Lower lobe of right lung (tissue), 2 donors: ENCODE results near the gene ST7. TPM values are rescaled to one million over a fixed set of nuclear protein-coding genes. Genes with fewer than 3 reads are reported as not detected.
A peak's percentile ranks its signal among the peaks of the same experiment; 100 is the strongest.

Experiments
- ATAC-seq, 2 donors: fragments of 200-7000 bp; cut with Tn5 transposase; one replicate each; pipeline ENCODE4 v1.9.1; 2020 to 2022; ENCODE audit warnings: mild to moderate bottlenecking in 2 of 2, moderate library complexity in 2 of 2
- DNase-seq: peaks from one replicate; pipeline ENCODE4 v3.0.0-alpha.2; 2020
- H3K27ac ChIP-seq: fragments of 200-600 bp; one replicate; pipeline ENCODE4 v1.8.0; 2022
- H3K27me3 ChIP-seq: fragments of 200-600 bp; one replicate; pipeline ENCODE4 v1.8.0; 2022; ENCODE audit warnings: low read depth
- H3K36me3 ChIP-seq: fragments of 200-600 bp; one replicate; pipeline ENCODE4 v1.8.0; 2022; ENCODE audit warnings: mild to moderate bottlenecking
- H3K4me1 ChIP-seq: fragments of 200-600 bp; one replicate; pipeline ENCODE4 v1.8.0; 2022
- H3K4me3 ChIP-seq: fragments of 200-600 bp; one replicate; pipeline ENCODE4 v1.8.0; 2022; ENCODE audit warnings: mild to moderate bottlenecking
- H3K9me3 ChIP-seq: fragments of 200-600 bp; one replicate; pipeline ENCODE4 v1.8.0; 2022
- CTCF ChIP-seq: fragments of 200-600 bp; IDR thresholded peaks from one replicate; pipeline ENCODE4 v1.8.0; 2022; ENCODE audit warnings: antibody characterized with exemption, mild to moderate bottlenecking
- intact Hi-C: fragments of 100-400 bp; cut with DNase I; formaldehyde crosslinking; loops from one replicate; pipeline ENCODE4 v1.11.0; 2022
- long read RNA-seq: library from polyadenylated mRNA; unstranded; transcript quantifications from one replicate; pipeline ENCODE4 v2.0.0, GENCODE V29; 2021
- total RNA-seq: library from RNA; stranded (reverse); fragmentation: NEBNext Ultra II Directional; extraction: Animal tissue kit (Norgen Biotek cat#: 25700); gene quantifications from one replicate; pipeline ENCODE4 v1.2.1, GENCODE V29; 2021
- donor health status: DM: no; HTN: yes; CAD: no; lungs with severe emphysema.

Gene ST7, protein sequence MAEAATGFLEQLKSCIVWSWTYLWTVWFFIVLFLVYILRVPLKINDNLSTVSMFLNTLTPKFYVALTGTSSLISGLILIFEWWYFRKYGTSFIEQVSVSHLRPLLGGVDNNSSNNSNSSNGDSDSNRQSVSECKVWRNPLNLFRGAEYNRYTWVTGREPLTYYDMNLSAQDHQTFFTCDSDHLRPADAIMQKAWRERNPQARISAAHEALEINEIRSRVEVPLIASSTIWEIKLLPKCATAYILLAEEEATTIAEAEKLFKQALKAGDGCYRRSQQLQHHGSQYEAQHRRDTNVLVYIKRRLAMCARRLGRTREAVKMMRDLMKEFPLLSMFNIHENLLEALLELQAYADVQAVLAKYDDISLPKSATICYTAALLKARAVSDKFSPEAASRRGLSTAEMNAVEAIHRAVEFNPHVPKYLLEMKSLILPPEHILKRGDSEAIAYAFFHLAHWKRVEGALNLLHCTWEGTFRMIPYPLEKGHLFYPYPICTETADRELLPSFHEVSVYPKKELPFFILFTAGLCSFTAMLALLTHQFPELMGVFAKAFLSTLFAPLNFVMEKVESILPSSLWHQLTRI
- 51.1 TPM for total RNA-seq
- long read RNA-seq, transcript ST7-202 (16 exons, 2,142 nt), result minor isoform, 12 of 69 reads
- long read RNA-seq, transcript ST7-208 (15 exons, 2,110 nt), result major isoform, 24 of 69 reads
- long read RNA-seq, partial matches to known transcripts, result 16 of 69 reads
- long read RNA-seq, other reads (novel, unspliced or antisense), result 13 of 69 reads

GRCh38 chr7:116953372-116953905 is at the start of gene ST7:
Gene ST7, plus strand, starts transcription at chr7:116953501. Its CDS starts 40 bp downstream, at chr7:116953541.
- TF ChIP-seq CTCF, result no peak
- H3K4me1 ChIP-seq, result peaks cover 54% of the 10 kb centered on the region
- DNase-seq (no peak), ATAC-seq (peak; percentile 66 to 81)
- peak within 1 kb of the TSS; percentile 86 for H3K4me3 ChIP-seq
- peak within 1 kb of the TSS; percentile 100 for H3K27ac ChIP-seq
- no peaks in the 10 kb centered on the region for H3K36me3 ChIP-seq
- intact Hi-C loops, result no loop called here
- no peaks in the 10 kb centered on the region for H3K9me3 ChIP-seq
- no peaks in the 10 kb centered on the region for H3K27me3 ChIP-seq

DNA sequence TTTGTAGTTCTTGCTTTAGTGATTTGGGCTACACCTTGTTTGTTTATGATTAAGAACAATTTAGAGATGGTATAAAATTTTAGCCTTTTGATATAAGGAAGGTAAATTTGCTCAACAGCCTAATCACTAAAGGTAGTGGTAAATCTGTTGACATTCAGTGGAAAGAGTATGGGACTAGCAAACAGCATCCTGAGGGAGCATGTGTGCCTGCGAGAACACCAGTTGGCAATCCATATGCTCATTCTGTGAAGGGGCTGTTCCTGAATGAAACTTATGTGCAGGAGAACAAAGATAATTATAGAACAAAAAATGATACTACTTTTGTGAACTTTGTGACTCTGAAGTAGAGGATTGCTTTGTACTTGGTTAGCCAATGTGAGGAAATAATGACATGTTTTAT is 46.9 kb upstream of the ST7 start:
- Histone ChIP-seq H3K4me1 (peaks cover 7% of the 10 kb centered on the region), H3K36me3 (peaks cover 71% of the 10 kb centered on the region), H3K27ac (no peak overlapping the region), H3K27me3 (no peaks in the 10 kb centered on the region), H3K4me3 (no peak overlapping the region), H3K9me3 (no peaks in the 10 kb centered on the region)
- ATAC-seq, result no peak
- no peak for TF ChIP-seq CTCF
- intact Hi-C loops, result no loop called here
- DNase-seq, result no peak

DNA sequence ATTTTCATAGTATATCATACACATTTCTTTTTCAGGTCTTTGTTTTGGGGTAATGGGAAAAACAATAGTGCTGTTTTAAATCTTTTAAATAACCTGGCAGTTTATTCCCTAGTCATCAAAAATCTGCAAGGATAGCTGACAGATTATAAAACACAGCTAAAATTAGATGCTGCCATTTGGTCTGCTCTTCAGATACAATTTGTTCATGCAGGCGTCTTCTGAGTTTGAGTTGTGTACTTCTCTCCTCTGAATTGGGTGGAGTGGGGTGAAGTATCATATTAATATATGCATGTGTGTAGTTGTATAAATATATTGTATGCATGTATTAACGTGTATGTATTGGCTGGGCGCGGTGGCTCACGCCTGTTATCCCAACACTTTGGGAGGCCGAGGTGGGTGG is 42.9 kb upstream of the ST7 start:
- Histone ChIP-seq H3K4me3 (no peak overlapping the region), H3K36me3 (peaks cover 83% of the 10 kb centered on the region), H3K4me1 (no peaks in the 10 kb centered on the region), H3K27ac (no peak overlapping the region), H3K27me3 (no peaks in the 10 kb centered on the region), H3K9me3 (no peaks in the 10 kb centered on the region)
- DNase-seq, result no peak
- no peak for TF ChIP-seq CTCF
- ATAC-seq, result no peak
- intact Hi-C loops, result no loop called here

DNA sequence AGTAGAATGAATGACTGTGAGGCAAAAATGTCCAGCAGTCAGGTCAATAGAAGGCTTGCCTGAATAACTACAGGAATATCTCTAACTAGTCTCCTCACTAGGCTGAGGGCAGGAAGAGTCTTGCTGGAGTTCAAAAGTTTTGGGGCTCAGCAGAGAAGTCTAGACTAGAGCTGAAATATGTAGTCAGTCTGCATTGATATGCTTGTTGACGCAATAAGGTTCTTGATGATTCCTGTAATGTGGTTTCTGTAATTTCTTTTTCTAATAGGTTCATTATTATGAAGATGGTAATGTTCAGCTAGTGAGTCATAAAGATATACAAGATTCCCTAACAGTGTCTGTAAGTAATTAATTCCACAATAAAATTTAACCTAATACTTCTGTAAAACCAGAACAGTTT is 41.5 kb upstream of the ST7 start:
- no peak for ATAC-seq

More for the DNA sequence above, 41.5 kb upstream of the ST7 start:
- no peak for TF ChIP-seq CTCF
- Histone ChIP-seq H3K4me1 (no peaks in the 10 kb centered on the region), H3K27ac (no peak overlapping the region), H3K36me3 (peaks cover 83% of the 10 kb centered on the region), H3K27me3 (no peaks in the 10 kb centered on the region), H3K4me3 (no peak overlapping the region), H3K9me3 (no peaks in the 10 kb centered on the region)
- intact Hi-C loops, result no loop called here
- no peak for DNase-seq
